NCI-H1694 (cell line): ENCODE results near the gene CDKN2B.
A peak's percentile ranks its signal among the peaks of the same experiment; 100 is the strongest.

ENCODE experiments used
- DNase-seq: peaks from one replicate; lab custom pipeline; 2025; lab: John Stamatoyannopoulos, UW

The CDKN2B gene

GRCh38 chr9:22033012-22033630, 24.0 kb upstream of the CDKN2B start:
- DNase-seq = peak; percentile 78

GRCh38 chr9:22031655-22032411, 22.7 kb upstream of the CDKN2B start:
- no peak for DNase-seq

- no peak for DNase-seq
Measured at GRCh38 chr9:22030101-22030598, 21.0 kb upstream of the CDKN2B start.

GRCh38 chr9:22029231-22029630, 20.1 kb upstream of the CDKN2B start:
- DNase-seq = no peak

- no peak for DNase-seq
Measured at GRCh38 chr9:22028394-22028793, 19.3 kb upstream of the CDKN2B start.

GRCh38 chr9:22026696-22027095, 17.6 kb upstream of the CDKN2B start:
- DNase-seq = no peak

DNA sequence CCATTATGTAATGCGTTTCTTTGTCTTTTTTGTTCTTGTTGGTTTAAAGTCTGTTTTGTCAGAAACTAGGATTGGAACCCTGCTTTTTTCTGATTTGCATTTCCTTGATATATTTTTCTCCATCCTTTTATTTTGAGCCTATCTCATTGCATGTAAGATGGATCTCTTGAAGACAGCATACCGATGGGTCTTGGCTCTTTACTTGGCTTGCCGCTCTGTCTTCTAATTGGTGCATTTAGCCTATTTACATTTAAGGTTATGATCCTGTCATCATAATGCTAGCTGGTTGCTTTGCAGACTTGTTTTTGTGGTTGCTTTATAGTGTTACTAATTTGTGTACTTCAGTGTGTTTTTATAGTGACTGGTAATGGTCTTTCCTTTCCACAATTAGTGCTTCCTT, 13.3 kb upstream of the CDKN2B start:
- DNase-seq = no peak

- no peak for DNase-seq
Measured at GRCh38 chr9:22010866-22011625, 1.9 kb upstream of the CDKN2B start.

GRCh38 chr9:22009506-22009867, 382 bp upstream of the CDKN2B start:
- no peak for DNase-seq

- DNase-seq = no peak
Measured at GRCh38 chr9:22008384-22008716, 755 bp downstream of the CDKN2B start.

GRCh38 chr9:22005702-22006606, 3.2 kb downstream of the CDKN2B start:
- DNase-seq = no peak

DNA sequence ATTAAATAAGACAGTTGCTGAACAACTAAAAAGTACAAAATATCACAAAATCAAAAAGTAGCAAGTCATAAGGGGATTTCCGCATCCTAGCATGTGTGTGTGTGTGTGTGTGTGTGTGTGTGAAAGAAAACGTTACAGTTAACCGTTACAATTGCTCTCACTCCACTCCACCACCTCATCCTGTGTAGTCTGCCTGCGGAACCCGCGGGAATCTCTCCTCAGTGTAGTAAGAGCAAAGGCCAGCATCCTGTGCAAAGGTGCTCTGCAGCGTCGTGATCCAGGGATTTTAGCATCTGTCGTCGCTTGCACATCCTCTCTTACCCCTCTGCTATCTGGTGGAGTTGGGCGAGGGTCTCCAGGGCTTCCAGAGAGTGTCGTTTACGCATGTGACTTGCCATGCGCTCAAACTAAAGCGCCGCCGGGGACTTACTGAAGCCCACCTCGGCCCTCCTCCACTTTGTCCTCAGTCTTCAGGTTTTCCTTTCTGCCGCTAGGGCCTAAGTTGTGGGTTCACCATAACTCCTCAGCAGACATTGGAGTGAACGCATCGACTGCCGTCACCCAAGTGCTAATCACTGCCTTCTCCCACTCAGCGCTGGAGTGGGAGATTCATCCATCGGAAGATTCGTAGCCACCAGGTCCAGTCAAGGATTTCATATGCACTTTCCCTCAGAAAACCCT, 3.9 kb downstream of the CDKN2B start:
- no peak for DNase-seq

- no peak for DNase-seq
Measured at GRCh38 chr9:22002038-22002437, 7.1 kb downstream of the CDKN2B start.

DNA sequence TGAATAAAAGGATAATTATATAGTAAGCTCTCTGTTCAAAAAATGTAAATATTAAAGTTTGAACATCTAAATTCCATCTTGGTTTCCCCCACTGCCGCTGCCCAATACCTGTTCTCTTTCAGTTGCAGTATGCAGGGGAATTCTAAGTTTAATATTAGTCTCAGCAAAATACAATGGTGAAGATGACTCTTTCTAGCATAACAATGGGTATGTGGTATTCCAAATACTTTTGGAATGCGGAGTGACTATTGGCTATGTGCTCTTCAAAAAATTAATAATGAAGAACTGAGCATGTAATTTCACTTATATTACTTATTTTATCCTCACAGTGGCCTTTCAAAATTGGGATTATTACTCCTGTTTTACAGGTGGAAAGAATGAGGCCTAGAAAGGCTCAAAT, 11.1 kb downstream of the CDKN2B start:
- no peak for DNase-seq

- DNase-seq = no peak
Measured at GRCh38 chr9:21997480-21997879, 11.6 kb downstream of the CDKN2B start.

DNA sequence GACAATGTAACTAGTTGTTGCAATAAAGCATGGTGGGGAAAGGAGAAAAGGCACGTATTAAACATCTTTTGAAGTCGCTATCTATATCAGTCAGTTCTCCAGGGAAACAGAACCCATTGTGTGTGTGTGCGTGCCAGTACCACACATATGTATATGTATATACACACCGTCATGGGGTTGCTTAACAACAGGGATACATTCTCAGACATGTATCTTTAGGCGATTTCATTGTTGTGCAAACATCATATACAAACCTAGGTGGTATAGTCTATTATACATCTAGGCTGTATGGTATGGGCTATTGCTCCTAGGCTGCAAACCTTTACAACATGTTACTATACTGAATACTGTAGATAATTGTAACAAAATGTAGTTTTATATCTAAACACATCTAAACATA, 12.2 kb downstream of the CDKN2B start:
- no peak for DNase-seq

- DNase-seq = no peak
Measured at GRCh38 chr9:21996438-21996837, 12.7 kb downstream of the CDKN2B start.

DNA sequence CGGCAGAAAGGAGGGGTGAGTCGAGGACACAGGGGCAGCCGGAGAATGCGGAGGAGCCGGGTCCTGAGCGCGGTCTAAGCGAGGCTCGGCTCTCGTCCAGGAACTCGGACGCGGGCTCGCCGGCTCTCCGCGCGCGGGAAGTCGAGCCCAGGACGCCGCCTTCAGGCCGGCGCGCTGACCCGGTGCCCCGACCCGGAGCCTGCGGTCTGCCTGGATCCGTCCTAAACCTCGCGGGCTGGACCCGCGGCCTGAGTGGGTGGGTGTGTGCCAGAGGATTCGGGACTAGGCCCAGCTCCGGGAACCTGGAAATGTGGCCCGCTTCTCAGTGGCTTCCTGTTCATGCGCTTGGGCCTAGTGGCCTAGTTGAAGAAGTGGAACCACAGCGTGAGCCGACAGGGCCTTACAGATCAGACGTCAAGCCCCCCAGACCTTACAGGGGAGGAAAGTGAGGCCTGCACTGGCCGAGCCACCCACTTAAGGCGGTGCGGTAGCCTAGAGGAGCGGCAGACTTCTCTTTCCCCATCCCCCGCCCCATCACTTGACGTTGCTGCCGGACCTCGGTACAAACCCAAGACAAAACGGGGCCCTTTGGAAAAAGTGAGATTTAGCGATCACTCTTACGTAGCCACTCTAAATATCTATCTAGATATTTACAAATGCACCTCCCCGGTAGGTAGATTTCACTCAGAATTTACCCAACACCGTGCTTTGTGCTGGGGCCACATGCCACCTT, 13.3 kb downstream of the CDKN2B start:
- DNase-seq = no peak

GRCh38 chr9:21995006-21995665, 14.0 kb downstream of the CDKN2B start:
- no peak for DNase-seq

GRCh38 chr9:21994556-21995005, 14.5 kb downstream of the CDKN2B start, which contains the start of gene CDKN2B-AS1:
Gene CDKN2B-AS1, plus strand, starts transcription at chr9:21994791.
- DNase-seq = peak; percentile 72
